H1 (cell line): ENCODE data around the gene TBC1D24. TPM values are rescaled to one million over a fixed set of nuclear protein-coding genes. Genes with fewer than 3 reads are reported as not detected.

Source experiments
- CTCF ChIA-PET: fragments of 300-600 bp; sonication (Branson Sonifier 250); formaldehyde crosslinking; loops from one replicate; lab custom pipeline; 2021; ENCODE audit not compliant: partially characterized antibody; lab: Charles Lee
- POLR2A ChIA-PET: fragments of 300-600 bp; sonication (Branson Sonifier 250); formaldehyde crosslinking; loops from one replicate; lab custom pipeline; 2021; ENCODE audit warnings: inconsistent platforms; ENCODE audit not compliant: partially characterized antibody; lab: Charles Lee
- DNase-seq, 2 experiments: peaks; one replicate each; pipeline versions ENCODE4 v3.0.0 to v3.0.0-alpha.2; 2010 to 2022; ENCODE audit warnings: low spot score in 2 of 2, low read depth in 1 of 2, mixed read lengths in 1 of 2
- FAIRE-seq: peaks from 2 replicates; lab custom pipeline; 2011; peaks lifted over from hg19 to GRCh38; lab: Jason Lieb, UNC
- H2AFZ ChIP-seq: 2 replicates; pipeline ENCODE4 v1.8.1; 2012; ENCODE audit warnings: low read length, inconsistent platforms
- H2AK5ac ChIP-seq: 2 replicates; pipeline ENCODE4 v1.6.1; 2013; ENCODE audit warnings: low read depth, low read length
- H2BK120ac ChIP-seq: replicated peaks from 2 replicates; pipeline ENCODE3; 2013; ENCODE audit warnings: low read depth, low read length, inconsistent platforms
- H2BK12ac ChIP-seq: 2 replicates; pipeline ENCODE4 v1.6.1; 2013; ENCODE audit warnings: low read depth, low read length
- H2BK15ac ChIP-seq: 2 replicates; pipeline ENCODE4 v1.6.1; 2013; ENCODE audit warnings: low read length
- H2BK20ac ChIP-seq: 2 replicates; pipeline ENCODE4 v1.6.1; 2013; ENCODE audit warnings: low read length
- H2BK5ac ChIP-seq: 2 replicates; pipeline ENCODE4 v1.6.1; 2013; ENCODE audit warnings: low read depth, low read length
- H3K14ac ChIP-seq: 2 replicates; pipeline ENCODE4 v1.6.1; 2013; ENCODE audit warnings: inconsistent platforms; ENCODE audit not compliant: insufficient read length
- H3K18ac ChIP-seq: 2 replicates; pipeline ENCODE4 v1.6.1; 2013; ENCODE audit warnings: low read length; ENCODE audit errors: extremely low read depth
- H3K23ac ChIP-seq: 2 replicates; pipeline ENCODE4 v1.6.1; 2013; ENCODE audit warnings: inconsistent platforms; ENCODE audit not compliant: insufficient read length
- H3K23me2 ChIP-seq: 2 replicates; pipeline ENCODE4 v1.6.1; 2013; ENCODE audit warnings: low read depth, low read length
- H3K27ac ChIP-seq: 2 replicates; pipeline ENCODE4 v1.6.1; 2011; ENCODE audit warnings: low read depth, low read length, inconsistent platforms
- H3K27me3 ChIP-seq, 4 experiments: replicated peaks in 1 of 4; 1 replicate in 1 of 4; 2 replicates in 3 of 4; pipeline versions ENCODE4 v1.6.1 to v1.8.1; 2011 to 2013; ENCODE audit warnings: low read length in 3 of 4, mild to moderate bottlenecking in 3 of 4, inconsistent platforms in 2 of 4, mixed read lengths in 2 of 4, moderate library complexity in 1 of 4; ENCODE audit not compliant: control insufficient read depth in 3 of 4, insufficient read depth in 3 of 4; ENCODE audit errors: extremely low read depth in 1 of 4
- H3K36me3 ChIP-seq, 4 experiments: 2 replicates each; pipeline versions ENCODE4 v1.6.1 to v1.8.1; 2011 to 2013; ENCODE audit warnings: mild to moderate bottlenecking in 4 of 4, low read length in 3 of 4, moderate library complexity in 2 of 4, control low read depth in 1 of 4, inconsistent platforms in 1 of 4; ENCODE audit not compliant: insufficient read depth in 4 of 4, control insufficient read depth in 2 of 4
- H3K4ac ChIP-seq: replicated peaks from 2 replicates; pipeline ENCODE3; 2013; ENCODE audit warnings: low read length, low read depth, mixed read lengths, inconsistent platforms; ENCODE audit not compliant: insufficient read length
- H3K4me1 ChIP-seq, 4 experiments: replicated peaks in 1 of 4; 1 replicate in 1 of 4; 2 replicates in 3 of 4; pipeline versions ENCODE4 v1.6.1 to v1.8.1; 2011 to 2013; ENCODE audit warnings: low read length in 3 of 4, inconsistent platforms in 2 of 4, mixed read lengths in 1 of 4; ENCODE audit not compliant: insufficient read depth in 4 of 4, control insufficient read depth in 3 of 4
- H3K4me2 ChIP-seq, 2 experiments: 2 replicates each; pipeline versions ENCODE4 v1.6.1 to v1.8.1; 2011 to 2013; ENCODE audit warnings: low read depth in 2 of 2, low read length in 2 of 2, control low read depth in 1 of 2, inconsistent platforms in 1 of 2, mild to moderate bottlenecking in 1 of 2; ENCODE audit not compliant: insufficient read depth in 1 of 2
- H3K4me3 ChIP-seq, 4 experiments: fragments of 200-600, 300-600 bp in 1 of 4; sonication (generic), shearing (Covaris generic), sonication (Bioruptor Twin) in 1 of 4; 2 replicates each; pipeline versions ENCODE4 v1.5.1 to v1.8.1; 2011 to 2016; ENCODE audit warnings: low read length in 4 of 4, low read depth in 3 of 4, control low read depth in 2 of 4, inconsistent platforms in 2 of 4, mild to moderate bottlenecking in 2 of 4, mixed read lengths in 1 of 4, moderate library complexity in 1 of 4; ENCODE audit not compliant: insufficient read depth in 2 of 4; ENCODE audit errors: extremely low read depth in 1 of 4
- H3K56ac ChIP-seq: replicated peaks from 2 replicates; pipeline ENCODE3; 2013; ENCODE audit warnings: low read depth, mild to moderate bottlenecking, mixed read lengths, low read length, inconsistent platforms; ENCODE audit not compliant: insufficient read length
- H3K79me1 ChIP-seq: 2 replicates; pipeline ENCODE4 v1.6.1; 2013; ENCODE audit warnings: low read depth, low read length, control low read depth
- H3K79me2 ChIP-seq, 2 experiments: 2 replicates each; pipeline versions ENCODE4 v1.6.1 to v1.8.1; 2012 to 2013; ENCODE audit warnings: low read length in 2 of 2, mild to moderate bottlenecking in 2 of 2, inconsistent platforms in 1 of 2; ENCODE audit not compliant: insufficient read depth in 2 of 2, control insufficient read depth in 1 of 2
- H3K9ac ChIP-seq, 4 experiments: replicated peaks in 1 of 4; 1 replicate in 1 of 4; 2 replicates in 3 of 4; pipeline versions ENCODE4 v1.6.1 to v1.8.1; 2011 to 2013; ENCODE audit warnings: low read depth in 3 of 4, low read length in 3 of 4, control low read depth in 2 of 4, mild to moderate bottlenecking in 2 of 4, moderate library complexity in 2 of 4, inconsistent platforms in 1 of 4; ENCODE audit errors: extremely low read depth in 1 of 4
- H3K9me3 ChIP-seq, 2 experiments: 2 replicates each; pipeline versions ENCODE4 v1.6.1 to v1.8.1; 2012 to 2013; ENCODE audit warnings: mild to moderate bottlenecking in 2 of 2, moderate library complexity in 2 of 2, control low read depth in 1 of 2, inconsistent platforms in 1 of 2, low read depth in 1 of 2, low read length in 1 of 2, mixed read lengths in 1 of 2; ENCODE audit not compliant: insufficient read depth in 2 of 2
- H4K20me1 ChIP-seq, 2 experiments: replicated peaks in 1 of 2; 2 replicates each; pipeline versions ENCODE3 to v1.8.1; 2011 to 2013; ENCODE audit warnings: inconsistent platforms in 2 of 2, low read length in 2 of 2, mild to moderate bottlenecking in 1 of 2; ENCODE audit not compliant: insufficient read depth in 2 of 2, control insufficient read depth in 1 of 2
- H4K5ac ChIP-seq: 2 replicates; pipeline ENCODE4 v1.6.1; 2013; ENCODE audit warnings: low read length, low read depth, mixed read lengths, inconsistent platforms; ENCODE audit not compliant: insufficient read length
- H4K8ac ChIP-seq: 2 replicates; pipeline ENCODE4 v1.8.0; 2013; ENCODE audit warnings: mild to moderate bottlenecking, moderate library complexity, low read length, inconsistent platforms; ENCODE audit not compliant: insufficient read depth; ENCODE audit errors: extremely low read depth
- H4K91ac ChIP-seq: replicated peaks from 2 replicates; pipeline ENCODE3; 2013; ENCODE audit warnings: low read length, mixed read lengths, inconsistent platforms; ENCODE audit not compliant: insufficient read length
- KDM4A ChIP-seq: IDR thresholded peaks from one replicate; pipeline ENCODE4 v1.7.1; 2012; ENCODE audit warnings: low read depth, mild to moderate bottlenecking, moderate library complexity, low read length, inconsistent platforms; ENCODE audit not compliant: severe bottlenecking
- ZNF274 ChIP-seq: IDR thresholded peaks from 2 replicates; pipeline ENCODE4 v1.7.0; 2012; ENCODE audit warnings: low read length, borderline replicate concordance; ENCODE audit errors: extremely low read depth
- WGBS, 2 experiments: shearing (Covaris generic) in 1 of 2; methylation state at CpG; one replicate each; pipeline versions ENCODE4 v1.1.6 to v1.1.7; 2013 to 2015; ENCODE audit warnings: low lambda C conversion rate in 2 of 2, mixed read lengths in 2 of 2, inconsistent platforms in 1 of 2, low coverage in 1 of 2, missing lambda C conversion rate in 1 of 2; ENCODE audit not compliant: insufficient replicate concordance in 2 of 2, insufficient coverage in 1 of 2, insufficient read length in 1 of 2; ENCODE audit errors: extremely low coverage in 1 of 2, missing lambda C conversion rate in 1 of 2; 5-methylcytosine and 5-hydroxymethylcytosine counted together
- polyA plus RNA-seq, 7 experiments: library from polyadenylated mRNA; depleted of rRNA in 3 of 7; stranded (reverse) in 5 of 7; unstranded in 2 of 7; fragments of >200 nt in 5 of 7; fragments of 200-250 nt in 2 of 7; gene quantifications; 1 replicate in 5 of 7; 2 replicates in 1 of 7; 4 replicates in 1 of 7; pipeline versions ENCODE4 v1.2.1 to v1.2.3, GENCODE V29; 2011 to 2013; ENCODE audit warnings: missing spikeins in 2 of 7, mixed read lengths in 2 of 7
- total RNA-seq: library from RNA; stranded (reverse); fragmentation: NEBNext Ultra II Directional; extraction: Animal tissue kit (Norgen Biotek cat#: 25700); gene quantifications from 2 replicates; pipeline ENCODE4 v1.2.1, GENCODE V29; 2021

The TBC1D24 gene
- total and polyA plus RNA-seq, 2 of the 8 experiments (the other 6 are each of a cell fraction or from before 2014, with no cell fraction given): 8.7 to 21.5 TPM

DNA sequence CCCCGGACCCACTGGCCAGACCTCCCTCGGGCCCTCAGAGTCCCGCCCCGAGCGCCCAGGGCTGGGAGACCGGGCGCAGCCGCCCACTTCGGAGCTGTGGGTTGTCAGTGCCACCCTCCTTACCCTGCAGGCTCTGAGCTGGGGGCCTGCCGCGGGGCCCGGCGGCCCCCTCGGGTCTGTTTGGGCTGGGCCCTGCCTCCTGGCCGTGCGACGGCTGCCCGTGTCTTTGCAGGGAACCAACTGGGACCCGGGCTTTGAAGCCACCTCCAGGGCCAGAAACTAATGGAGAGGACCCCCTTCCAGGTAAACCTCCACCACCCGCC lies 14.6 kb upstream of the TBC1D24 start:
- H4K20me1 ChIP-seq: peaks cover 3 to 20% of the 10 kb centered on the region in 2 experiments
- H3K4me1 ChIP-seq: peaks cover 0 to 18% (median 15%) of the 10 kb centered on the region in 4 experiments; a peak in 6 of 7 replicates
- no peak overlapping the region for H2AK5ac ChIP-seq
- DNase-seq: no peak
- H3K79me2 ChIP-seq: peaks cover 0 to 6% of the 10 kb centered on the region in 2 experiments; a peak in 2 of 4 replicates
- no peak overlapping the region for H3K18ac ChIP-seq
- peaks cover 13% of the 10 kb centered on the region; the same call in 1 of the 2 replicates for H3K23me2 ChIP-seq
- ChIA-PET POLR2A (interaction anchor here (0.9 to 2.8 kb wide), 16 partner anchors 8 to 209 kb away, joined by 3 to 21 read pairs (median 5); partner anchors contain the start of genes AMDHD2, ECI1, NTN3 and TBC1D24), CTCF (interaction anchor here (1.0 to 3.3 kb wide), 8 partner anchors 10 to 693 kb away, joined by 3 to 21 read pairs (median 4); partner anchors contain the start of gene NTN3)
- peaks cover 12 to 34% (median 24%) of the 10 kb centered on the region in 4 experiments; a peak in 7 of 8 replicates for H3K36me3 ChIP-seq
- TF ChIP-seq ZNF274: no peak
- peak; percentile 6 for TF ChIP-seq KDM4A
- no peaks in the 10 kb centered on the region for H3K27me3 ChIP-seq
- H2BK20ac ChIP-seq: no peak overlapping the region
- H3K9ac ChIP-seq: peak overlapping the region; percentile 3 to 64 (median 53); a peak in 5 of 7 replicates
- H3K14ac ChIP-seq: no peak overlapping the region
- H3K79me1 ChIP-seq: peaks cover 10% of the 10 kb centered on the region
- no peak overlapping the region for H3K56ac ChIP-seq
- WGBS, 2 experiments: 6% methylated on average over 20 of the region's 20 CpGs; no CpG with 5 or more reads in 1 of the 2 experiments
- peak overlapping the region; percentile 55 to 78 (median 68) for H3K4me3 ChIP-seq
- H3K9me3 ChIP-seq: no peaks in the 10 kb centered on the region
- H2AFZ ChIP-seq: no peak overlapping the region
- H2BK12ac ChIP-seq: no peak overlapping the region
- H4K91ac ChIP-seq: peak overlapping the region; percentile 81
- H3K23ac ChIP-seq: no peak overlapping the region
- no peak overlapping the region; the same call in 1 of the 2 replicates for H3K27ac ChIP-seq
- peak overlapping the region; percentile 90 to 97 for H3K4me2 ChIP-seq
- FAIRE-seq: no peak
- H4K5ac ChIP-seq: no peak overlapping the region
- H4K8ac ChIP-seq: no peak overlapping the region; the same call in none of the 2 replicates
- H2BK5ac ChIP-seq: no peak overlapping the region
- no peak overlapping the region for H2BK120ac ChIP-seq
- H3K4ac ChIP-seq: no peak overlapping the region
- no peak overlapping the region for H2BK15ac ChIP-seq
